DOHH2 (cell line): Measurements from ENCODE around the gene DPCD.

Experiments used
- H3F3A ChIP-seq: fragments of 200-600 bp; sonication (generic), shearing (Covaris generic); 2 replicates; pipeline ENCODE4 v1.6.0; 2016; ENCODE audit warnings: antibody characterized with exemption, mild to moderate bottlenecking; ENCODE audit not compliant: control insufficient read depth, insufficient read depth
- H3K27ac ChIP-seq: fragments of 200-600 bp; sonication (generic); 2 replicates; pipeline ENCODE4 v1.5.1; 2014; ENCODE audit warnings: low read depth, mild to moderate bottlenecking, low read length, moderate library complexity
- H3K27me3 ChIP-seq: fragments of 200-600 bp; sonication (generic); 2 replicates; pipeline ENCODE4 v1.6.1; 2014; ENCODE audit warnings: mild to moderate bottlenecking, low read length, mixed read lengths; ENCODE audit not compliant: control insufficient read depth
- H3K36me3 ChIP-seq: fragments of 200-600 bp; sonication (generic); 2 replicates; pipeline ENCODE4 v1.6.1; 2014; ENCODE audit warnings: mild to moderate bottlenecking, low read length, moderate library complexity, mixed read lengths; ENCODE audit not compliant: control insufficient read depth
- H3K4me1 ChIP-seq: fragments of 200-600 bp; sonication (generic); 2 replicates; pipeline ENCODE4 v1.6.1; 2014; ENCODE audit warnings: mild to moderate bottlenecking, low read length, mixed read lengths; ENCODE audit not compliant: control insufficient read depth
- H3K4me2 ChIP-seq: fragments of 200-600 bp; sonication (generic); 2 replicates; pipeline ENCODE4 v1.6.0; 2014; ENCODE audit warnings: mild to moderate bottlenecking, low read length, moderate library complexity
- H3K4me3 ChIP-seq: fragments of 200-600 bp; sonication (generic); 2 replicates; pipeline ENCODE4 v1.5.1; 2014; ENCODE audit warnings: mild to moderate bottlenecking, low read length, mixed read lengths
- H3K79me2 ChIP-seq: fragments of 200-600 bp; sonication (generic); 2 replicates; pipeline ENCODE4 v1.6.1; 2014; ENCODE audit warnings: mild to moderate bottlenecking, low read length, mixed read lengths; ENCODE audit not compliant: control insufficient read depth
- H3K9me2 ChIP-seq: fragments of 200-600 bp; sonication (generic); replicated peaks from 2 replicates; pipeline ENCODE4 v1.6.1; 2014; ENCODE audit warnings: mild to moderate bottlenecking, low read length, mixed read lengths; ENCODE audit not compliant: control insufficient read depth
- H3K9me3 ChIP-seq: fragments of 200-600 bp; sonication (generic); 2 replicates; pipeline ENCODE4 v1.6.1; 2014; ENCODE audit warnings: antibody characterized with exemption, low read length, mixed read lengths; ENCODE audit not compliant: control insufficient read depth, insufficient read depth
- H4K20me1 ChIP-seq: fragments of 200-600 bp; sonication (generic); 2 replicates; pipeline ENCODE4 v1.6.0; 2014; ENCODE audit warnings: low read depth, mild to moderate bottlenecking, antibody characterized with exemption, low read length, moderate library complexity; ENCODE audit not compliant: control insufficient read depth, insufficient read depth
- CTCF ChIP-seq: fragments of 200-600 bp; sonication (generic); IDR thresholded peaks from one replicate; pipeline ENCODE4 v1.5.1; 2014; ENCODE audit warnings: antibody characterized with exemption, mild to moderate bottlenecking, low read depth, low read length; ENCODE audit not compliant: poor library complexity, severe bottlenecking
- EZH2phosphoT487 ChIP-seq: fragments of 200-600 bp; sonication (generic); IDR thresholded peaks from 2 replicates; pipeline ENCODE4 v1.6.1; 2017; ENCODE audit warnings: borderline replicate concordance, mild to moderate bottlenecking, antibody characterized with exemption, low read length, moderate library complexity, mixed read lengths

DPCD gene

GRCh38 chr10:101658975-101659374 lies 70.9 kb downstream of the DPCD start:
- H3K9me3 ChIP-seq = no peaks in the 10 kb centered on the region
- no peak for TF ChIP-seq CTCF
- TF ChIP-seq EZH2phosphoT487 = no peak
- H4K20me1 ChIP-seq = peaks cover 4% of the 10 kb centered on the region; the same call in 1 of the 2 replicates
- no peak overlapping the region for H3K27ac ChIP-seq
- no peaks in the 10 kb centered on the region for H3K27me3 ChIP-seq
- H3K79me2 ChIP-seq = no peaks in the 10 kb centered on the region
- H3K4me3 ChIP-seq = no peak overlapping the region
- H3F3A ChIP-seq = no peaks in the 10 kb centered on the region
- H3K4me2 ChIP-seq = no peak overlapping the region
- H3K36me3 ChIP-seq = peaks cover 89% of the 10 kb centered on the region
- H3K9me2 ChIP-seq = no peaks in the 10 kb centered on the region
- H3K4me1 ChIP-seq = no peaks in the 10 kb centered on the region
